ENCODE results near the gene DAP. TPM values are rescaled to one million over a fixed set of nuclear protein-coding genes. Genes with fewer than 3 reads are reported as not detected.

Gene DAP
- total and polyA plus RNA-seq, 4 donors: 49.9 to 131 (median 70.3) TPM

GRCh38 chr5:10635257-10635866 lies 125.7 kb downstream of the DAP start:
- no peak for TF ChIP-seq CTCF (IDR thresholded peaks at IDR 0.05; ENCODE audit: control extremely low read depth, extremely low read depth)
- no peak for DNase-seq
- no peak overlapping the region for H3K27ac ChIP-seq (ENCODE audit: low read depth in 1 of 2, low read length in 1 of 2)

GRCh38 chr5:10634562-10634961 lies 126.5 kb downstream of the DAP start:
- TF ChIP-seq CTCF (IDR thresholded peaks at IDR 0.05; ENCODE audit: control extremely low read depth, extremely low read depth): no peak
- Histone ChIP-seq H3K4me1 (ENCODE audit: control insufficient read depth in 5 of 5, insufficient read depth in 5 of 5, low read length in 5 of 5) (no peaks in the 10 kb centered on the region), H3K36me3 (ENCODE audit: control insufficient read depth in 4 of 4, insufficient read depth in 4 of 4, low read length in 4 of 4) (no peaks in the 10 kb centered on the region), H3K27ac (ENCODE audit: low read depth in 1 of 2, low read length in 1 of 2) (no peak overlapping the region), H3K9ac (ENCODE audit: insufficient read depth in 1 of 2, low read length in 2 of 2) (no peak overlapping the region), H3K4me3 (no peak overlapping the region), H3K27me3 (ENCODE audit: control insufficient read depth in 3 of 3, insufficient read depth in 3 of 3, low read length in 2 of 3) (peaks cover 0 to 32% (median 6%) of the 10 kb centered on the region in 3 donors), H3K9me3 (ENCODE audit: control insufficient read depth in 4 of 4, insufficient read depth in 3 of 4, low read length in 3 of 4) (peaks cover 0 to 3% (median 1%) of the 10 kb centered on the region in 4 donors)
- ATAC-seq (ENCODE audit: insufficient read depth, low FRiP score): no peak
- 91 to 97% methylated on average over 2 of the region's 2 CpGs for WGBS, 2 donors
- DNase-seq: no peak

More at GRCh38 chr5:10635257-10635866, 125.7 kb downstream of the DAP start:
- ATAC-seq (ENCODE audit: insufficient read depth, low FRiP score): no peak
- Histone ChIP-seq H3K9ac (ENCODE audit: insufficient read depth in 1 of 2, low read length in 2 of 2) (no peak overlapping the region), H3K27me3 (ENCODE audit: control insufficient read depth in 3 of 3, insufficient read depth in 3 of 3, low read length in 2 of 3) (peaks cover 0 to 37% (median 6%) of the 10 kb centered on the region in 3 donors), H3K9me3 (ENCODE audit: control insufficient read depth in 4 of 4, insufficient read depth in 3 of 4, low read length in 3 of 4) (peaks cover 0 to 3% (median 1%) of the 10 kb centered on the region in 4 donors), H3K4me3 (no peak overlapping the region), H3K4me1 (ENCODE audit: control insufficient read depth in 5 of 5, insufficient read depth in 5 of 5, low read length in 5 of 5) (no peaks in the 10 kb centered on the region), H3K36me3 (ENCODE audit: control insufficient read depth in 4 of 4, insufficient read depth in 4 of 4, low read length in 4 of 4) (no peaks in the 10 kb centered on the region)
- 31 to 53% methylated on average over 10 of the region's 10 CpGs for WGBS, 2 donors

GRCh38 chr5:10634050-10634449 lies 127.0 kb downstream of the DAP start:
- Histone ChIP-seq H3K4me1 (ENCODE audit: control insufficient read depth in 5 of 5, insufficient read depth in 5 of 5, low read length in 5 of 5) (no peaks in the 10 kb centered on the region), H3K36me3 (ENCODE audit: control insufficient read depth in 4 of 4, insufficient read depth in 4 of 4, low read length in 4 of 4) (no peaks in the 10 kb centered on the region), H3K27ac (ENCODE audit: low read depth in 1 of 2, low read length in 1 of 2) (no peak overlapping the region), H3K27me3 (ENCODE audit: control insufficient read depth in 3 of 3, insufficient read depth in 3 of 3, low read length in 2 of 3) (peaks cover 0 to 32% (median 6%) of the 10 kb centered on the region in 3 donors), H3K9me3 (ENCODE audit: control insufficient read depth in 4 of 4, insufficient read depth in 3 of 4, low read length in 3 of 4) (peaks cover 0 to 3% (median 1%) of the 10 kb centered on the region in 4 donors), H3K9ac (ENCODE audit: insufficient read depth in 1 of 2, low read length in 2 of 2) (no peak overlapping the region), H3K4me3 (no peak overlapping the region)
- DNase-seq (no peak), ATAC-seq (ENCODE audit: insufficient read depth, low FRiP score) (no peak)
- TF ChIP-seq CTCF (IDR thresholded peaks at IDR 0.05; ENCODE audit: control extremely low read depth, extremely low read depth): no peak
- WGBS, 2 donors: 53 to 70% methylated on average over 4 of the region's 4 CpGs
